Measurements from ENCODE around the gene EDEM3. TPM values are rescaled to one million over a fixed set of nuclear protein-coding genes. Genes with fewer than 3 reads are reported as not detected.
"Not testable (repeated sequence)": the region's sequence is repeated elsewhere in the genome, so short reads cannot be mapped to it uniquely, and the experiment has no call there.

The EDEM3 gene
- total RNA-seq, 4 donors from 2014 or later: 28.1 to 57.0 (median 42.7) TPM

DNA sequence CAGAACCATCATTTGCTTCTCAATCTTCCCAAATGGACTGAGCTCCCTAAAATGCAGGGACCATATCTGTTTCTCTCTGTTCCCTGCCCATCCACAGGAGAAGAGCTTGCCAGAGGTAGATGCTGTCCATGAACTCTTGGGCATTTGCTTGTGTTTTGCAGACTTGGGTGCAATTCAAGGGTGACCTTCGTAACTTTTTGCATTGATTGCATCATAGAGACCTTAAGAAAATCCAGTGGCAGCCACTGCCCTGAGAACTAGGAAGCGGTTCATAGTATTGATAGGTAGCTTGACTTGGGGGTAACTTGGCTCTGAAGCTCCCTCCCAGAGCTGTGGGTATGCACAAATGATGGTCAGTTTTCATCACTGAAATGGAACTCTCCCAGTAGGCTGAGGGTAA, 34.3 kb upstream of the EDEM3 start:
- Histone ChIP-seq H3K9me3 (peaks cover 3 to 7% of the 10 kb centered on the region in 2 donors), H3K36me3 (no peaks in the 10 kb centered on the region), H3K4me3 (no peak overlapping the region), H3K27me3 (no peaks in the 10 kb centered on the region), H3K4me1 (peaks cover 16 to 35% (median 26%) of the 10 kb centered on the region in 4 donors), H3K27ac (no peak overlapping the region)
- intact Hi-C loops (cut with DNase I; ENCODE audit: low total_unique reads): no loop called here
- WGBS, 2 donors (ENCODE audit: low coverage in 1 of 2): 86% methylated on average over 2 of the region's 2 CpGs; no CpG with 5 or more reads in 1 of the 2 donors
- in situ Hi-C loops (cut with MboI; ENCODE audit: low pct_ligation_motif_present in 1 of 4, low pct_unique_long_range_greater_than_20kb in 1 of 4, low sequenced_read_pairs in 3 of 4): loop anchor here in 1 of 4 donors (25.0 kb wide), 1 partner anchor 373 kb away; the partner anchor contains the start of genes SWT1 and TRMT1L
- no peak for TF ChIP-seq EP300 (IDR thresholded peaks at IDR 0.05; ENCODE audit: low read depth)
- no peak for TF ChIP-seq POLR2A (IDR thresholded peaks at IDR 0.05)
- DNase-seq: no peak

DNA sequence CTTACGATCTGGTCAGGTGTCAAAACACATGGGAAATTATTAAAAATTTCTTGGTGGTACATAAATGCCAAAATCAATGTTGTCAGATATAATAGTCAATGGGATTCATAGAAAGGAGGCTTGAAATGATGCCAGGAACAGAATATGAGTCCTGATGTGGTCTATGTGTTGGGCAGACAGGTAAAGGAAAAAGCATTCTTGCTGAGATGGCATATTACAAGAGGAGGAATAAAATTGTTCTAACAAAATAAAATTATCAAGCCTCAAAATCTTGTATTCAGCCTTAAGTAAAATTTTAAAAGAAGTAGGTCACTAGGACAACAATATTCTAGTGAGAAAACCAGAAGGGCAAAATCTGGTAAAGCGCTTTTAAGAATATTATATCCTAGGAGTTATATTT, 30.9 kb upstream of the EDEM3 start:
- no peak overlapping the region for H3K27ac ChIP-seq
- no peaks in the 10 kb centered on the region for H3K27me3 ChIP-seq
- WGBS, 2 donors (ENCODE audit: low coverage in 1 of 2): 90 to 94% methylated on average over 2 of the region's 2 CpGs
- intact Hi-C loops (cut with DNase I; ENCODE audit: low total_unique reads) (no loop called here), in situ Hi-C loops (cut with MboI; ENCODE audit: low pct_ligation_motif_present in 1 of 4, low pct_unique_long_range_greater_than_20kb in 1 of 4, low sequenced_read_pairs in 3 of 4) (loop anchor here in 1 of 4 donors (25.0 kb wide), 1 partner anchor 377 kb away; the partner anchor contains the start of genes SWT1 and TRMT1L)
- H3K36me3 ChIP-seq: no peaks in the 10 kb centered on the region
- H3K4me1 ChIP-seq: peaks cover 0 to 5% (median 4%) of the 10 kb centered on the region in 4 donors
- no peak overlapping the region for H3K4me3 ChIP-seq
- TF ChIP-seq POLR2AphosphoS5 (IDR thresholded peaks at IDR 0.05) (no peak), POLR2A (IDR thresholded peaks at IDR 0.05) (no peak), EP300 (IDR thresholded peaks at IDR 0.05; ENCODE audit: low read depth) (no peak)
- TF ChIP-seq, protein P1, sequence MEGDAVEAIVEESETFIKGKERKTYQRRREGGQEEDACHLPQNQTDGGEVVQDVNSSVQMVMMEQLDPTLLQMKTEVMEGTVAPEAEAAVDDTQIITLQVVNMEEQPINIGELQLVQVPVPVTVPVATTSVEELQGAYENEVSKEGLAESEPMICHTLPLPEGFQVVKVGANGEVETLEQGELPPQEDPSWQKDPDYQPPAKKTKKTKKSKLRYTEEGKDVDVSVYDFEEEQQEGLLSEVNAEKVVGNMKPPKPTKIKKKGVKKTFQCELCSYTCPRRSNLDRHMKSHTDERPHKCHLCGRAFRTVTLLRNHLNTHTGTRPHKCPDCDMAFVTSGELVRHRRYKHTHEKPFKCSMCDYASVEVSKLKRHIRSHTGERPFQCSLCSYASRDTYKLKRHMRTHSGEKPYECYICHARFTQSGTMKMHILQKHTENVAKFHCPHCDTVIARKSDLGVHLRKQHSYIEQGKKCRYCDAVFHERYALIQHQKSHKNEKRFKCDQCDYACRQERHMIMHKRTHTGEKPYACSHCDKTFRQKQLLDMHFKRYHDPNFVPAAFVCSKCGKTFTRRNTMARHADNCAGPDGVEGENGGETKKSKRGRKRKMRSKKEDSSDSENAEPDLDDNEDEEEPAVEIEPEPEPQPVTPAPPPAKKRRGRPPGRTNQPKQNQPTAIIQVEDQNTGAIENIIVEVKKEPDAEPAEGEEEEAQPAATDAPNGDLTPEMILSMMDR (IDR thresholded peaks at IDR 0.05): no peak
- peaks cover 8 to 12% of the 10 kb centered on the region in 2 donors for H3K9me3 ChIP-seq
- DNase-seq: no peak

DNA sequence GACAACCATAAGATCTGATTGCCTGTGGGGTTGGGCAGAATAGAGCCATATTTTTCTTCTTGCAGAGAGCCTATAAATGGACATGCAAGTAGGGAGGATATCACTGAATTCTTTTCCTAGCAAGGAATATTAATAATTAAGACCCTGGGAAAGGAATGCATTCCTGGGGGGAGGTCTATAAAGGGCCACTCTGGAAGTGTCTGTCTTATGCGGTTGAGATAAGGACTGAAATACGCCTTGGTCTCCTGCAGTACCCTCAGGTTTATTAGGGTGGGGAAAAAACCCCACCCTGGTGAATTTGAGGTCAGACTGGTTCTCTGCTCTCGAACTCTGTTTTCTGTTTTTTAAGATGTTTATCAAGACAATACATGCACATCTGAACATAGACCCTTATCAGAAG, 29.1 kb upstream of the EDEM3 start:
- H3K27ac ChIP-seq; H3K27me3 ChIP-seq; H3K4me1 ChIP-seq; DNase-seq; H3K4me3 ChIP-seq; intact Hi-C loops (cut with DNase I; ENCODE audit: low total_unique reads); H3K36me3 ChIP-seq: not testable (repeated sequence)
- peaks cover 8 to 12% of the 10 kb centered on the region in 2 donors for H3K9me3 ChIP-seq
- WGBS, 2 donors (ENCODE audit: low coverage in 1 of 2): 94 to 100% methylated on average over 1 to 3 of the region's 3 CpGs
- in situ Hi-C loops (cut with MboI; ENCODE audit: low pct_ligation_motif_present in 1 of 4, low pct_unique_long_range_greater_than_20kb in 1 of 4, low sequenced_read_pairs in 3 of 4): loop anchor here in 1 of 4 donors (25.0 kb wide), 1 partner anchor 379 kb away; the partner anchor contains the start of genes SWT1 and TRMT1L

DNA sequence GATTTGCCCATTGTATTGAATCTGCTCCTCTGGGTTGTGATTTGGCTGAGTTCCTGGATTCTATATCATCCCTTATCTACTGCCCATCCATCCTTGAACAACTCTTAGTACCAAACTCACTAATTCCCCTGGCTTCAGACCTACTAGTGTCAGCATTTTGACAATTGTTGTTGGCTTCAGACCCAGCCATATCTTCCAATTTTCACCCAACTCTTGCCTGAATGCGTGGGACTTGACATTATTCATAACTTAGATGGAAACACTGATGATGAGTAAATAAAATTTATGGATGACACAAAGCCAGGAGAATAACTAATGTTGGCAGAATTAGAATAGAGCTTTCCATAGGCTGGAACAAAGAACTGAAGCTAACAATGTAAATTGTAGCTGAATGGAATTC, 27.3 kb upstream of the EDEM3 start:
- TF ChIP-seq POLR2A (IDR thresholded peaks at IDR 0.05) (no peak), EP300 (IDR thresholded peaks at IDR 0.05; ENCODE audit: low read depth) (no peak), POLR2AphosphoS5 (IDR thresholded peaks at IDR 0.05) (no peak)
- TF ChIP-seq, protein P1 (IDR thresholded peaks at IDR 0.05): no peak
- H3K36me3 ChIP-seq: no peaks in the 10 kb centered on the region
- DNase-seq: no peak
- no peaks in the 10 kb centered on the region for H3K27me3 ChIP-seq
- 83 to 91% methylated on average over 1 of the region's 1 CpG for WGBS, 2 donors (ENCODE audit: low coverage in 1 of 2)
- no peak overlapping the region for H3K27ac ChIP-seq
- in situ Hi-C loops (cut with MboI; ENCODE audit: low pct_ligation_motif_present in 1 of 4, low pct_unique_long_range_greater_than_20kb in 1 of 4, low sequenced_read_pairs in 3 of 4) (loop anchor here in 1 of 4 donors (25.0 kb wide), 1 partner anchor 380 kb away; the partner anchor contains the start of genes SWT1 and TRMT1L), intact Hi-C loops (cut with DNase I; ENCODE audit: low total_unique reads) (no loop called here)
- H3K9me3 ChIP-seq: peaks cover 8 to 12% of the 10 kb centered on the region in 2 donors
- H3K4me1 ChIP-seq: no peaks in the 10 kb centered on the region
- H3K4me3 ChIP-seq: no peak overlapping the region

DNA sequence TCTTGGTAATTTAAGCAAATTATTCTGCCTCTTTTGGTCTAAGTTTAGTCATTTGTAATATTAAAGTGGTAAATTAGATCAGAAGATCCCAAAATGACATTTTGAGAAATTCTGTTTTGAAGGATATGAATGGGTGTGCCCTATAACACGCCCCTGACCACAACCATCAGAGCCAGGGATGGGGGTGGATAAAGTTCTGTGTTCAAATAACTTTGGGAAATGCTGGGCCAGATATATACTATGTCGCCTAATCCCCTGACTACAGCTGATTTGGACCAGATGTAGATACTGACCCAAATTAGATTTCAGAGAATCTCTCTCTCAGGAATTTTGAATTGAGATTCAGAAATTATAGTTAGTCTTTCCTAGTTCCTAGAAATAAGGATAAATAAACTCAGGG, 21.2 kb upstream of the EDEM3 start:
- intact Hi-C loops (cut with DNase I; ENCODE audit: low total_unique reads) (no loop called here), in situ Hi-C loops (cut with MboI; ENCODE audit: low pct_ligation_motif_present in 1 of 4, low pct_unique_long_range_greater_than_20kb in 1 of 4, low sequenced_read_pairs in 3 of 4) (loop anchor here in 1 of 4 donors (25.0 kb wide), 1 partner anchor 386 kb away; the partner anchor contains the start of genes SWT1 and TRMT1L)

More for the DNA sequence above, 21.2 kb upstream of the EDEM3 start:
- 36 to 88% methylated on average over 2 of the region's 2 CpGs for WGBS, 2 donors (ENCODE audit: low coverage in 1 of 2)
- Histone ChIP-seq H3K4me1 (peaks cover 0 to 9% (median 0%) of the 10 kb centered on the region in 4 donors), H3K27me3 (no peaks in the 10 kb centered on the region), H3K27ac (no peak overlapping the region), H3K9me3 (no peaks in the 10 kb centered on the region), H3K4me3 (no peak overlapping the region), H3K36me3 (no peaks in the 10 kb centered on the region)
- TF ChIP-seq EP300 (IDR thresholded peaks at IDR 0.05; ENCODE audit: low read depth) (no peak), POLR2AphosphoS5 (IDR thresholded peaks at IDR 0.05) (no peak), POLR2A (IDR thresholded peaks at IDR 0.05) (no peak)
- TF ChIP-seq, protein P1 (IDR thresholded peaks at IDR 0.05): no peak
- no peak for DNase-seq

All from transverse colon (tissue), 4 donors.